Transverse colon (tissue), 4 donors: Measurements from ENCODE around the gene MED9.

Experiments
- CTCF ChIP-seq, 5 experiments: fragments of 200-600 bp in 3 of 5; fragments of 450-650 bp in 2 of 5; sonication (generic) in 3 of 5; IDR thresholded peaks; 1 replicate in 2 of 5; 2 replicates in 3 of 5; pipeline ENCODE4 v1.5.1; 2016 to 2017; ENCODE audit warnings: antibody characterized with exemption in 5 of 5, inconsistent platforms in 3 of 5, mild to moderate bottlenecking in 2 of 5, moderate library complexity in 1 of 5
- POLR2AphosphoS5 ChIP-seq, 3 donors: sonication (generic); formaldehyde crosslinking; IDR thresholded peaks; one replicate each; pipeline ENCODE4 v1.6.1; 2016; ENCODE audit warnings: antibody characterized with exemption in 3 of 3

- TF ChIP-seq POLR2AphosphoS5 (IDR thresholded peaks at IDR 0.05) (peak in 1 of 3 donors; percentile 19), CTCF (IDR thresholded peaks at IDR 0.05) (no peak)
Measured at GRCh38 chr17:17494499-17494869, 17.7 kb downstream of the MED9 start.
